ENCODE measurements around the gene HES6.

Gene HES6

DNA sequence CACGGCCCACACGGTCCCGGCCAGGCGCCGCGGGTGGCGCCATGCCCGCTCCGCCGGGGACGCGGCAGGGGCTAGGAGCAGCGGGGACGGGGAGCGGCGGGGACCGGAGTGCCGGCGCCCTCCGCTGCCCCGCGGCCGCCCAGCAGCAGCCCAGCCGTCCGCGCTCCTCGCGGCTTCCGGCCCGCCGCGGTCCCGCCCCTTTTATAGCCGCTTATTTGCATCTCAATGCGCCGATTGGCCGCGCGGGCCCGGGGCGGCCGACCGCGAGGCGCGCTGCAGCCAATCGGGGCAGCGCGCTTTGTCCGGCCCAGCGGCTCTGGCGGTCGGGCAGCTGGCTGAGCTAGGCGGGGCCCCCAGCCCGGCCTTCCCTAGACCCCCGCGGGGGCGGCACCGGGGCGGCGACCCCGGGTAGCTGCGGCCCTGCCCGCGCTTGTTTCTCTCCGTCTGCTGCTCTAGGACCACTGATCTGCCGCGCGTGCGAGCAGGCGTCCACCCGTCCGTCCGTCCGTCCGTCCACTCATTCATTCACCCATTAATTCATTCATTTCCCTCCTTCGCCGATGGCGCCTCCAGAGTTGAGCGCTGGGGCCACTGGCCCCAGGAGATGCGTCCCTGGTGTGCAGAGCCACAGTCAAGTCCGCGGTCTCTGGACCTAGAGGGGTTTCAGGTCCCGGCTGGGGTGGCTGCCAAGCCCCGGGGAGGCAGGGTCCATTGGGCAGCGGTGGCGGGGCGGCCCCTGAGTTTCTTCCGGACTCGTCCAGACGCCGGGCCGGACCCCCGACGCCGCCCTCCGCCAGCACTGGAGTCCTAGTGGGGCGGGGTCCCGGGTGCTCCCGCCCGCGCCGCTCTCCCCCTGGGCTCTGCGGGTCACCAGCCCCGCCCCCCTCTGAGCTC, at the start of gene HES6:
TSS of gene HES6 (minus strand) at position 176 of the 894 bp plus-strand sequence. CDS start at position 43, 133 bp downstream.
- in situ Hi-C loops (cut with HindIII; ENCODE audit: low pct_ligation_motif_present, low pct_unique_long_range_greater_than_20kb, low sequenced_read_pairs), result no loop called here
- peak; percentile 93 for DNase-seq

DNA sequence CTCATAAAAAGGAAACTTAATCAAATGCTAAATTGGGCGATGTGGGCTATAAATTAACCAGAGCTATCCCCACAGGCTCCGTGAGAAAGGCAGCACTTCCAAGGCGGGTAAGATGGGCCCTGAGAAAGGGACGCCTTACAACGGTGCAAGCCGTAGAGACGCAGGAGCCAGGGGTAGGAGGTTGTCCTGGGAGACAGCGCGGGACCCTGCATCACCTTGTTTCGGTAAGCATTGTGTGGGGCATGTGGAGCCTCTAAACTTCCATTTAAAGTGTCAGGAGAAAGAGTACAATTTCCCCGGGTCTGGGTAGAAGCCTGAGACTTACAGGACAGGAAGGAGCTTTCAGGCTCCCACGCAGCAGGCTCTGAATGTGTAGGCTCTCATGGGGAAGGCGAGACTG, 49.7 kb upstream of the HES6 start:
- in situ Hi-C loops (cut with HindIII; ENCODE audit: low pct_ligation_motif_present, low pct_unique_long_range_greater_than_20kb, low sequenced_read_pairs), result no loop called here
- no peak for DNase-seq

DNA sequence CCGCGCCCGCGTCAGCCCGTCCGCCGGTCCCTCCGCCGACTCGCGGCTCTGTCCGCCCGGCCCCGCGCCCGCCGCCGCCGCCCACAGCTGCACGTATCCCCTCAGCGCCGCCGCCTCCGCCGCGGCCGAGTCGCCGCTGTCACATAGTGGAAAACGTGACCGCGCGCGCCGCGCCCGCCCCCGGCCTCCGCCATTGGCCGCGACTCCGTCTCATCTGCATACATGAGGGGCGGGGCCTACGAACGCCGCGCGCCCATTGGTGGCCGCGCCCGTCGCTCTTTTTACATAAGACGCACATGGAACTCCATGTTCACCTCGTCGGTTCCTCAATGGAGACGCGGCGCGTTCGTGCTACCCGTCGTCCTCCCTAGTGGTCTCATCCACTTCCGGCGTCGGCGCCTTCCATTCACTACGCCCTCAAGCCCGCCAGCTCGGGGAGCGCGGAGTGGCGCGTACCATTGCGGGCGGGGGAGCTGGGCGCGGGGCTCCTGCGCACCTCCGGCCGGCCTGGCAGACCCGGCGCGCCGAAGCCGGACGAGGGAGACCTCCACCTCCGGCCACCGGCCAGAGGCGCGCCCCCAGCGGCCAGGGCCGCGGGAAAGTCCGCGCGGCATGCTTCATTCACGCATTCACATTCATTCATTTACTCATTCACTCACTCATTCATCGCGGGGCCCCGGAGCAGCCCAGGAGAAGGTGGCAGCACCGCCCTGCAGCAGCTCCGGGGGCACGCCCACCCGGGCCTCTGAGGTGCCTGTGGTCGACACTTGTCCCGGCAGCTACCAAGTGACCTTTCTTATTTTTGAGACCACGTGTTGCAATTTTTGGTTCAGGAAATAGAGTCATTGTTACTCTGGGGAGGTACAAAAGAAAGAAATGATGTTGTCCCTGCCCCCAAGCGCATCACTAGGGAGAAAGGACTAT, 49.1 kb upstream of the HES6 start:
- in situ Hi-C loops (cut with HindIII; ENCODE audit: low pct_ligation_motif_present, low pct_unique_long_range_greater_than_20kb, low sequenced_read_pairs), result no loop called here

GRCh38 chr2:238287737-238288649, 48.2 kb upstream of the HES6 start, which contains the start of gene PER2:
Gene PER2, minus strand, starts transcription at chr2:238288610. Its CDS starts 10,674 bp downstream, at chr2:238277936.
- in situ Hi-C loops (cut with HindIII; ENCODE audit: low pct_ligation_motif_present, low pct_unique_long_range_greater_than_20kb, low sequenced_read_pairs), result no loop called here
- DNase-seq, result peak; percentile 53

More for the DNA sequence above, 49.1 kb upstream of the HES6 start:
- peak; percentile 98 for DNase-seq

DNA sequence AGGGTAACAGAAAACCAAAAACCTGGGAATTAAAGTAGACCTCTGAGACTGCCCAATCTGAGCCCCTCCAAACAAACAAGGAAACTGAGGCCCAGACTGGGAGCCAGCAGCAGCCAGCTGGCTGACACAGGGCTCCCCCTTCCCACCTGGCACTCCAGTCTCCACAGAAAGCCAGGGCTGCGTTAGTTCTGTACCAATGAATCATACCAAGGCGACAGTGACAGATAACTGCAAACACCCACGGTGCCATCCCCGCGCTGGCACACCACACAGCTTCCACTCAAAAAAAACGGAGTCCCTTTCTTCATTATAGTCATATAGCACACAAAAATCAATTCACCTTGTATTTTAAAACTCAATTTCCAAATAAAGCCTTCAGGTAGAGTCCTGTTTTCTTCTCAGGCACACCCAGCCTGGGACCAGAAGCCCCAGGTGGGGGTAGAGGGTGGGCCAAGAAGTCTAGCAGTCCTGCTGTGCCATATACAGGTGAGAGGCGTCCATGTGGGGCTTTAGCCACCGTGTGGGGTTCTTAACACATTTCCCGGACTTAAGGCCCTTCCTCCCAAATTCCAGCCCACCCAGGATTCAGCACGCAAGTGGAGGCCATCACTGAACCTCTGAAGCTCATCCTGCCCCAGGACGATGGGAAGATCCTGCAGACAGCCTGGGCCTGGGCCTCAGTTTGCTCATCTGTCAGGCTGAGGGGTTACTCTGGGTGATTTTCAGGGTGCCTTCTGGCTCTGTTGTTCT, 47.3 kb upstream of the HES6 start:
- in situ Hi-C loops (cut with HindIII; ENCODE audit: low pct_ligation_motif_present, low pct_unique_long_range_greater_than_20kb, low sequenced_read_pairs), result no loop called here
- no peak for DNase-seq

- DNase-seq, result no peak
- in situ Hi-C loops (cut with HindIII; ENCODE audit: low pct_ligation_motif_present, low pct_unique_long_range_greater_than_20kb, low sequenced_read_pairs), result no loop called here
These were observed 46.7 kb upstream of the HES6 start for GRCh38 chr2:238286551-238286950.

GRCh38 chr2:238286095-238286494, 46.3 kb upstream of the HES6 start:
- DNase-seq, result no peak
- in situ Hi-C loops (cut with HindIII; ENCODE audit: low pct_ligation_motif_present, low pct_unique_long_range_greater_than_20kb, low sequenced_read_pairs), result no loop called here

DNA sequence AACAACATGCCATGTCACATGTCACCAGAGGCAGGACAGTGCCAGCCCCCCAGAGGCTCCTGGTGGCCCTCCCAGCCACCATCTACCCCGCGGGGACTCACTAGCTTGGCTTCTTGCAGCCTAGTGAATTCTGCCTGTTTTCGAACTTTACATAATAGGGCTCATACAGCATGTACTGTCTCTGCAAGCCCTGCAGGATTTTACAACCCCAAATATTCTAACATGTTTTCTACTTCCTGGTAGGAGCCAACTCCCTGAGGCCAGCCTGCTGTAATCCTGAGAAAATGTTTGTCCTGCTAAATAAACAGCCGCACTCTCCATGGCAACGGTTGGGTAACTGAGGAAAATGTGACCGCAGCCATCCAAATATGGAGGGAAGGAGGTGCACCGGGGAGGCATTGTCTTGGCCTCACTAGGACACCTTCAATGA, 45.8 kb upstream of the HES6 start:
- in situ Hi-C loops (cut with HindIII; ENCODE audit: low pct_ligation_motif_present, low pct_unique_long_range_greater_than_20kb, low sequenced_read_pairs), result no loop called here
- DNase-seq, result no peak

DNA sequence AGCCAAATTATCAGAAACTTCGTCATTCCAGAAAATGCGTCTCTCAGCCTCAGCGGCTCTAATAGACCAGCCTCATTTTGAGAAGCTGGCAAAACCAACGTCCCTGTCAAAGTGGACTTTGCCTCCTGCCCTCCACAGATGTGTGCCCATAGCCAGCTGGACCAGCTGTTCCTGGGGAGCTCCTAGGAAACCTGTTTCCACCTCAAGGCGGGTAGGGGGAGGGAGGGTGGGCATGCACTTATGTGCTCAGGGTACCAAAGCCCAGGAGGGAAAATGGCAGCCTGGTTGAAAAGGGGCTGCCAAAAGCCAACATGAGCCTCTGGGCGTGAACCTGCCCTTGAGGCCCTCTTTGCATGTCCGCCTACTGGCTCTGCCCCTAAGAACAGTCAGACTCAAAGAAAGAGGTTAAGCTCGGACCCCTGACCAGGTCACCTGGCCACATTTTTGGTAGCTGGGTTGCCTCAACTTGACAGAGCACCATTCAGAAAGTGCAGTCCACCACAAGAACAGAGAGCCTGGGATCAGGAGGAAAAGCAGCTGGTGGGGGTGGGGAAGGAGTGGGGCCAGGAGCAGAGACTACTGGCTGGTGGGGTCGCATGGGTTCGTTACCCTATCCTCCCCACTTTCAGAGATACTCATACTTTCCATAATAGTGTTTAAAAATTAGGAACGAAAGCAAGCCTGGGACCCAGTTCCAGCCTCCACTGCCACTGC, 45.1 kb upstream of the HES6 start:
- in situ Hi-C loops (cut with HindIII; ENCODE audit: low pct_ligation_motif_present, low pct_unique_long_range_greater_than_20kb, low sequenced_read_pairs), result no loop called here
- DNase-seq, result no peak

DNA sequence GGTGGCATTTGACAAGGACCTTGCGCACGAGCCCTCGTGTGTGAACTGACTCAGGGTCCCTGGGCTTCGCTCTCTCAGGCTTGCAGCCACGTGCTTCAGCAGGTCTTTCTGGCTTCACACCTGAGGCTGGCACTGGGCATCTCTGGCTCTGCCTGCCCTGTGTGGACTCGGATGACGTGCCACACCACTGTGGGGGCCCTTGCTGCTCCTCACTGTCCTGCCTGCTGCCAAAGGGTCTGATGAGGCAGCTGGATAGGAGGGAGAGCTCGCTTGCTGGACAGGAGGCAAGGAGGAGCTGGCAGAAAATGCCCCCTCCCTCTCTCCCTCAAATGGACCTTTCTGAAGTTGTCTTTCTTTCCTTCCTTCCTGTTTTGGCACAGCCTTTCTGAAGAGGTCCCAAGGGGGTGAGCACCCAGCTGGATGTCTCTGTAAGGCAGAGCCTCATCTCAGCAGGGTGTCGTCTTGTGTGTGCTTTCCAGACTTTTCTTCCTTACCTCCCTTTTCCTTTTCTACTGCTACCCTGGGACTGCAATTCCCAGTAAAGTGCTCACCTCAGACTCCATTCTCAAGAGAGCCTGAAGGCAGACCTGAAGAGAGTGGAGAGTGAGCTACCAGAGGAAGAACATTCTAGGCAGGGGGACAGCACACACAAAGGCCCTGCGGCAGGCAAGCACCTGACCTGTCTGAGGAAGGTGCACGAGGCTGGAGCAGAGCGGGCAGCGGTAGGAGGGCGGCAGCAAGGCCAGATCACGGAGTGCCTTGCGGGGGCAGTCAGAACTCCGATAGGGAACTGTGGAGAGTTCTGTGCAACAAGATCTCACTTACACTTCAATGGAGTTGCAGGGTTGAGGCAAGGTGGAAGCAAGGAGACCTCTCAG, 43.3 kb upstream of the HES6 start:
- DNase-seq, result no peak
- in situ Hi-C loops (cut with HindIII; ENCODE audit: low pct_ligation_motif_present, low pct_unique_long_range_greater_than_20kb, low sequenced_read_pairs), result no loop called here

DNA sequence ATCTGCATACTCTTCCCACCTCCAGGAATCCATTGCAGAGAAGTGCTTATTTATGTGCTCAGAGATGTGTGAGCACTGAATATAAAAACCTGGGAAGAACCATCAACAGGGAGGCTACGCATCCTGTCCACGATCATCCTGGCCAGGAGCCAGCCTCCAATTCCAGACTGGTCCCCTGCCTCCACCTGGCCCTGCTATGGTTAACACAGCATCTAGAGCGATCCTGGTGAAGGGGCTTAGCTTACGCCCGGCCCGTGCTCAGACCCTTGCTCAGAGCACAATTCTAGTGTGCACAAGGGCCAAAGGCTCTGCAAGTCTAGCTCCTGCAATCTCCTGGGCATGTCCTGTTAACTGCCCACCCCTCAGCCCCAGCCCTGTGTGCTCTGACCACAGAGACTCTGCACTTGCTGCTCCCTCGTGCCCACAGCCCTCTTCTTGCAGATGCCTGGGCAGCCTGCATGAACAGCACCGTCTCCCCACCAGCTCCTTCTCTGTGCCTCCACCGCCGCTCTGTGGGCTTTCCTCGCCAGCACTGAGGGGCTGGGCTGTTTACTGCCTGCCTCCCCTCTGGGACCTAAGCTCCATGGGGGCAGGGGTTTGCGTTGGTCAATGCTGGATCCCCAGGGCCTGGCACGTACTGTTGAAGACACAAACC, 42.1 kb upstream of the HES6 start:
- DNase-seq, result no peak

GRCh38 chr2:238280083-238280825, 40.4 kb upstream of the HES6 start:
- in situ Hi-C loops (cut with HindIII; ENCODE audit: low pct_ligation_motif_present, low pct_unique_long_range_greater_than_20kb, low sequenced_read_pairs), result no loop called here
- no peak for DNase-seq

More for the DNA sequence above, 42.1 kb upstream of the HES6 start:
- in situ Hi-C loops (cut with HindIII; ENCODE audit: low pct_ligation_motif_present, low pct_unique_long_range_greater_than_20kb, low sequenced_read_pairs), result no loop called here

DNA sequence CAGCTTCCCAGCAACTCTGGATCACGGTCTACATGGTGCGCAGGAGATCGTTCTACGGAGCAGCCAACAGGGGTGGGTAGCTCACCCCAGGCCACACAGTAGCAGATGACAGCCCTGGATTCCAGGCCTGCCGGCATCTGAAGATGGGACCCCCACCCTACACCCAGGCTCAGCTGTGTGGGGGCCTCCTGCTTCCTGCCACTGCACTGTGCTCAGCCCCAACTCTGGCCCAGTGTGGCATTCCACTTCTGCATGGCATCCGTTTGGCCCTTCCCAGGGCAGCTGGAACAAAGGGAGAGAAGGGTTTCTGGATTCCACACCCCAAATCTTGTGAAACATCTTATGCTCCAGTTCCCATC, 39.5 kb upstream of the HES6 start:
- in situ Hi-C loops (cut with HindIII; ENCODE audit: low pct_ligation_motif_present, low pct_unique_long_range_greater_than_20kb, low sequenced_read_pairs), result no loop called here
- no peak for DNase-seq

DNA sequence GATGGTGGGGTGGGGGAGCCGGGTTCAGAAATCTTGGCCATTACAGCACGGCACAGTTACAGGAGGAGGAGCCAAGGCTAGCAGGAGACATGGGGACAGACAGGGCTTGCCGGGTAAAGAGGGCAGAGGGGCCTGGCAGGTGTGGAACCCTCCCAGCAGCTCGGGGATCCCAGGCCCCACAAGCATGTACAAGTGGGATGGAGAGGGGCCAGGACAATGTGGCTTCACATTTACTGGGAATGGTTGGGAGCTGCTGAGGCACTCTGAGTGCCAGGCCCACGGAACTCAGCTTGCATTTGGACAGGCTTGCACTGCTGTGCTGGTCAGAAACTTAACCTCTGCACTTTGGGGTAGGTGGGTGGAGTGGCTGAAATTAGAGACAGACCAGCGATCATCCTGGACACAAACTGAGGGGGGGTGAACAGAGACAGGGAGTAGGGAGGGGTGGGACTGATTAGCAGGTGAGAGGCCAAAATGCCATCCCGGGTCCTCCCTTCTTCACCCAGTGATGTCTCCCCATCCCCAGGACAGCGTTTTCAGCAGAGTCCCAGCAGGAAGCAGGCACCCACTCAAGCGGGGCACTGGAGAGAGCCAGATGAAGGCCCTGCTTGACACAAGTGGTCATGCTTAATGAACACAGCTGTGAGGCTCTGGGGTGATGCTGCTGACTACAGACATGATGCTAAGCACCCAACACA, 38.9 kb upstream of the HES6 start:
- in situ Hi-C loops (cut with HindIII; ENCODE audit: low pct_ligation_motif_present, low pct_unique_long_range_greater_than_20kb, low sequenced_read_pairs), result no loop called here
- no peak for DNase-seq

DNA sequence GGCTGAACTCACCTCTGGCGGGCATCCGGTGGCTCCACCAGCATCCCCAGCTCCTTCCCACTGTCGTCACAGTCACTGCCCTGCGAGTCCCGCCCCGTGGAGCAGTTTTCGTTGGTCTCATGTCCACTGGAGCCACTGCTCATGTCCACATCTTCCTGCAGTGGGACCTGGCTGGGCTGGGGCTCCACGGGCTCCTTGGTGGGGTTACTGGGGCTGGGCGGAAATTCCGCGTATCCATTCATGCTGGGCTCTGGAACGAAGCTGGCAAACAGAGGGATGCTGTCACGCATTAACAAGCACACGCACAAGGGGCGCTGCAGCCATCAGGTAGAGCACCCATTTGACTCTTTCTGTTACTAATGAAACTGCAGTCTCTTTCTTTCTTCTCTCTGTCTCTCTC, 37.9 kb upstream of the HES6 start:
- peak; percentile 69 for DNase-seq
- in situ Hi-C loops (cut with HindIII; ENCODE audit: low pct_ligation_motif_present, low pct_unique_long_range_greater_than_20kb, low sequenced_read_pairs), result no loop called here

Data from ACHN (cell line).